Lower leg skin (tissue), 3 donors: ENCODE measurements around the gene PDE8A.

Experiments
- POLR2A ChIP-seq, 2 donors: fragments of 450-650 bp; IDR thresholded peaks; one replicate each; pipeline ENCODE4 v1.6.1; 2016 to 2017; ENCODE audit warnings: antibody characterized with exemption in 2 of 2, mild to moderate bottlenecking in 1 of 2, moderate library complexity in 1 of 2
- TF ChIP-seq, protein P1 (sequence below), 3 donors: fragments of 450-650 bp; IDR thresholded peaks; one replicate each; pipeline ENCODE4 v1.5.1; 2016; ENCODE audit warnings: antibody characterized with exemption in 3 of 3, mild to moderate bottlenecking in 3 of 3, moderate library complexity in 2 of 3

DNA sequence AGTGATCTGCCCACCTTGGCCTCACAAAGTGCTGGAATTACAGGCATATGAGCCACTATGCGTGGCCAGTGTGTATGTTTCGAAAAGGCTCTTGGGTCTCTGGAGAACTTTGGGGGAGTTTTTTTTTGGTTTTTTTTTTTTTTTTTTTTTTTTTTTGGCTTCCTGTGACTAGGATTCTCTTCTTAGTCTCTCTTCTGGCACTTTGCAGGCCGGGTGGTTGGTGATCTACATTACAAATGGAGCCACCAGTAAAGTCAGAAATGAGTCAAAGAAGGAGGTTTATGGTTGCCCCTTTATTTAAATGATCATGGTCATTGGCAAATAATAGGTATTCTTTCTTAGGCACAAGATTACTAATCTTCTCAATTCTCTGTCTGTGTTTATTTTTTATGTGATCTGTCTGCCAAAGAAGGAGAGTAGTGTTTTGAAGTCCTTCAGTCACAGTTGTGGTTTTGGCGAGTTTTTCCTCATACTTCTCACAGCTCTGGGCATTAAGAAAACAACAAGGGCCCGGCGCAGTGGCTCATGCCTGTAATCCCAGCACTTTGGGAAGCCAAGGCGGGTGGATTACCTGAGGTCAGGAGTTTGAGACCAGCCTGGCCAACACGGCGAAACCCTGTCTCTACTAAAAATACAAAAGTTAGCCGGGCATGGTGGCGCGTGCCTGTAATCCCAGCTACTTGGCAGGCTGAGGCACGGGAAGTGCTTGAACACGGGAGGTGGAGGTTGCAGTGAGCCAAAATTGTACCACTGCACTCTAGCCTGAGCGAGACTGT is 38.3 kb downstream of the PDE8A start:
- TF ChIP-seq, protein P1, sequence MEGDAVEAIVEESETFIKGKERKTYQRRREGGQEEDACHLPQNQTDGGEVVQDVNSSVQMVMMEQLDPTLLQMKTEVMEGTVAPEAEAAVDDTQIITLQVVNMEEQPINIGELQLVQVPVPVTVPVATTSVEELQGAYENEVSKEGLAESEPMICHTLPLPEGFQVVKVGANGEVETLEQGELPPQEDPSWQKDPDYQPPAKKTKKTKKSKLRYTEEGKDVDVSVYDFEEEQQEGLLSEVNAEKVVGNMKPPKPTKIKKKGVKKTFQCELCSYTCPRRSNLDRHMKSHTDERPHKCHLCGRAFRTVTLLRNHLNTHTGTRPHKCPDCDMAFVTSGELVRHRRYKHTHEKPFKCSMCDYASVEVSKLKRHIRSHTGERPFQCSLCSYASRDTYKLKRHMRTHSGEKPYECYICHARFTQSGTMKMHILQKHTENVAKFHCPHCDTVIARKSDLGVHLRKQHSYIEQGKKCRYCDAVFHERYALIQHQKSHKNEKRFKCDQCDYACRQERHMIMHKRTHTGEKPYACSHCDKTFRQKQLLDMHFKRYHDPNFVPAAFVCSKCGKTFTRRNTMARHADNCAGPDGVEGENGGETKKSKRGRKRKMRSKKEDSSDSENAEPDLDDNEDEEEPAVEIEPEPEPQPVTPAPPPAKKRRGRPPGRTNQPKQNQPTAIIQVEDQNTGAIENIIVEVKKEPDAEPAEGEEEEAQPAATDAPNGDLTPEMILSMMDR (IDR thresholded peaks at IDR 0.05) = no peak
- TF ChIP-seq POLR2A (IDR thresholded peaks at IDR 0.05) = no peak
